ENCODE measurements around the gene DNAJC6.

DNA sequence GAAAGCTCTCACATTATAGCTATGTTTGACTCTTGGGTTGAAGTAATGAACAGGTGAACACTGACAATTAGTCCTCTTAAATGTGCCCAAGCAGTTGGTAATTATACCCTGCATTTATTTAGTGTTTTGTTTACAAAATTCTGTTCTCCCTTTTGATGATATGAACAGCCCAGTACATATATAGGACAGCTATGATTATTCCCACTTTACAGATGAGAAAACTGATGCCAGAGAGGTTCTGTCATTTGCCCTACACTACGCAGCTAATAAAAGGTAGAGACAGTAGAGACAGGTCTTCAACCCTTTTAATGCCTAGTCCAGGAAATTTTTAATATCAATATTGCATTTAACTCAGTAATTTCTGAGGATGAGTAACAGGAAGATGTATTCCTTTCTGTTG is 46.1 kb upstream of the DNAJC6 start:
- TF ChIP-seq EZH2phosphoT487 (IDR thresholded peaks at IDR 0.05; ENCODE audit: borderline replicate concordance): no peak
- TF ChIP-seq, protein P1, sequence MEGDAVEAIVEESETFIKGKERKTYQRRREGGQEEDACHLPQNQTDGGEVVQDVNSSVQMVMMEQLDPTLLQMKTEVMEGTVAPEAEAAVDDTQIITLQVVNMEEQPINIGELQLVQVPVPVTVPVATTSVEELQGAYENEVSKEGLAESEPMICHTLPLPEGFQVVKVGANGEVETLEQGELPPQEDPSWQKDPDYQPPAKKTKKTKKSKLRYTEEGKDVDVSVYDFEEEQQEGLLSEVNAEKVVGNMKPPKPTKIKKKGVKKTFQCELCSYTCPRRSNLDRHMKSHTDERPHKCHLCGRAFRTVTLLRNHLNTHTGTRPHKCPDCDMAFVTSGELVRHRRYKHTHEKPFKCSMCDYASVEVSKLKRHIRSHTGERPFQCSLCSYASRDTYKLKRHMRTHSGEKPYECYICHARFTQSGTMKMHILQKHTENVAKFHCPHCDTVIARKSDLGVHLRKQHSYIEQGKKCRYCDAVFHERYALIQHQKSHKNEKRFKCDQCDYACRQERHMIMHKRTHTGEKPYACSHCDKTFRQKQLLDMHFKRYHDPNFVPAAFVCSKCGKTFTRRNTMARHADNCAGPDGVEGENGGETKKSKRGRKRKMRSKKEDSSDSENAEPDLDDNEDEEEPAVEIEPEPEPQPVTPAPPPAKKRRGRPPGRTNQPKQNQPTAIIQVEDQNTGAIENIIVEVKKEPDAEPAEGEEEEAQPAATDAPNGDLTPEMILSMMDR (conservative IDR thresholded peaks at IDR 0.05; ENCODE audit: low read length): no peak
